Mucosa of descending colon (tissue), 3 donors: ENCODE data around the gene RAB1A. TPM values are rescaled to one million over a fixed set of nuclear protein-coding genes. Genes with fewer than 3 reads are reported as not detected.

Experiments
- ATAC-seq: fragments of 200-7000 bp; cut with Tn5 transposase; one replicate; pipeline ENCODE4 v1.9.1; 2020; ENCODE audit warnings: mild to moderate bottlenecking, moderate library complexity
- DNase-seq, 3 donors: peaks; one replicate each; pipeline ENCODE4 v3.0.0-alpha.2; 2020
- H3K36me3 ChIP-seq: fragments of 200-600 bp; one replicate; pipeline ENCODE4 v1.8.0; 2021; ENCODE audit warnings: low read depth, mild to moderate bottlenecking
- H3K4me1 ChIP-seq: fragments of 200-600 bp; one replicate; pipeline ENCODE4 v1.8.0; 2021; ENCODE audit warnings: low read depth, mild to moderate bottlenecking
- H3K4me3 ChIP-seq: fragments of 200-600 bp; one replicate; pipeline ENCODE4 v1.8.0; 2021; ENCODE audit warnings: mild to moderate bottlenecking
- H3K9me3 ChIP-seq: fragments of 200-600 bp; one replicate; pipeline ENCODE4 v1.8.0; 2021; ENCODE audit warnings: mild to moderate bottlenecking
- CTCF ChIP-seq: fragments of 200-600 bp; IDR thresholded peaks from one replicate; pipeline ENCODE4 v1.8.0; 2022; ENCODE audit warnings: antibody characterized with exemption, mild to moderate bottlenecking
- intact Hi-C, 2 donors: fragments of 100-400 bp; cut with DNase I in 1 of 2; cut with micrococcal nuclease in 1 of 2; formaldehyde crosslinking; loops; one replicate each; pipeline versions ENCODE4 v1.11.0 to v1.11.1; 2022; cut with DNase I, micrococcal nuclease
- total RNA-seq, 3 donors: library from RNA; stranded (reverse); fragmentation: NEBNext Ultra II Directional in 2 of 3; extraction: Animal tissue kit (Norgen Biotek cat#: 25700) in 2 of 3; gene quantifications; one replicate each; pipeline versions ENCODE4 v1.2.1 to v1.2.4, GENCODE V29; 2021 to 2023
- donor health status: DM: no; HTN: no; CAD: no; lungs with moderate emphysema.
- donor health status: DM: no; HTN: no; CAD: no.
- donor health status: DM: no; HTN: yes; CAD: no.

RAB1A gene
- total RNA-seq, 3 donors from 2014 or later, result 144 to 165 (median 151) TPM

GRCh38 chr2:65073879-65074565, 55.9 kb downstream of the RAB1A start:
- intact Hi-C loops, result loop anchor here in 1 of 2 donors (10.0 kb wide), 1 partner anchor 111 kb away; no protein-coding TSS in a partner anchor
- no peak for TF ChIP-seq CTCF

DNA sequence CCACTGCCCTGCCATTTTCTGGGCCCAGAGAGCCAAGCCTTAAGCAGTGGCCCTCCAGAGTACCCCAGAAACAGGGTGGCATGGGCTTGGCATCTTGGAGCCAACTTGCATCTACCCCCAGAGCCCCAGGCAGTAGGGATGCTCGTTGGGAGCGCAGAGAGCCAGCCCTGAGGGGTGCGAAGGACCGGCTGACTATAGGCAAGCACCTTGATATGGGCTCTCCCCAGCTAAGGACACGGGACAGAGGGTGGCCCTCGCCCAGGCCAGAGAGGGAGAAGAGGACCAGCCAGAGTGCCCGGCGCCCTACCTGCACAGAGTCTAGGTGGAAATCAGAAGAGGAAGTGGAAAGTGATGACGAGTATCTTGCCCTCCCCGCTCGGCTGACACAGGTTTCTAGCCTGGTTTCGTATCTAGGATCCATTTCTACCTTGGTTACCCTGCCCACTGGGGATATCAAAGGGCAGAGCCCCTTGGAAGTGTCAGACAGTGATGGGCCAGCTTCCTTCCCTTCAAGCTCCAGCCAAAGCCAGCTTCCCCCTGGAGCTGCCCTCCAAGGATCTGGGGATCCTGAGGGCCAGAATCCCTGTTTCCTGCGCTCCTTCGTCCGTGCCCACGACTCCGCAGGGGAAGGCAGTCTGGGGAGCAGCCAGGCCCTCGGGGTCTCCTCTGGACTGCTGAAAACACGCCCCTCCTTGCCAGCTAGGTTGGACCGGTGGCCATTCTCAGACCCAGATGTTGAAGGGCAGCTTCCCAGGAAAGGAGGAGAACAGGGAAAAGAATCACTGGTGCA, 57.5 kb downstream of the RAB1A start:
- Histone ChIP-seq H3K4me3 (no peak overlapping the region), H3K4me1 (peaks cover 26% of the 10 kb centered on the region), H3K36me3 (no peaks in the 10 kb centered on the region), H3K9me3 (no peaks in the 10 kb centered on the region)
- intact Hi-C loops, result loop anchor here in 1 of 2 donors (10.0 kb wide), 1 partner anchor 112 kb away; no protein-coding TSS in a partner anchor
- ATAC-seq (no peak), DNase-seq (no peak)
- TF ChIP-seq CTCF, result no peak

More at GRCh38 chr2:65073879-65074565, 55.9 kb downstream of the RAB1A start:
- ATAC-seq, result no peak
- Histone ChIP-seq H3K4me1 (peaks cover 28% of the 10 kb centered on the region), H3K36me3 (no peaks in the 10 kb centered on the region), H3K9me3 (no peaks in the 10 kb centered on the region), H3K4me3 (no peak overlapping the region)
- DNase-seq, result no peak

DNA sequence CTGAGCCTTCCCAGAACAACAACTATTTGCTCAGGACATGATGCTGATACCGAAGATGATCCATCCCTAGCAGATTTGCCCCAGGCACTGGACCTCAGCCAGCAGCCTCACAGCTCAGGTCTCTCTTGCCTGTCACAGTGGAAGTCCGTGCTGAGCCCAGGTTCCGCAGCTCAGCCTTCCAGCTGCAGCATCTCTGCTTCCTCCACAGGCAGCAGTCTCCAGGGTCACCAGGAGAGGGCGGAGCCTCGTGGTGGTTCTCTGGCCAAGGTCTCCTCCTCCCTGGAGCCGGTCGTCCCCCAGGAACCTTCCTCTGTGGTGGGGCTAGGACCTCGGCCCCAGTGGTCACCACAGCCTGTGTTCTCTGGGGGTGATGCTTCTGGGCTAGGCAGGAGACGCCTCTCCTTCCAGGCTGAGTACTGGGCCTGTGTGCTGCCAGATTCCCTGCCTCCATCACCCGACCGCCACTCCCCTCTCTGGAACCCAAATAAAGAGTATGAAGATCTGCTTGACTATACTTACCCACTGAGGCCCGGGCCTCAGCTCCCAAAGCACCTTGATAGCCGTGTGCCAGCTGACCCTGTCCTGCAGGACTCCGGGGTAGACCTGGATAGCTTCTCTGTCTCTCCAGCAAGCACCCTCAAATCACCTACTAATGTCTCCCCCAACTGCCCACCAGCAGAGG, 58.3 kb downstream of the RAB1A start:
- H3K4me1 ChIP-seq, result peaks cover 20% of the 10 kb centered on the region
- no peak for ATAC-seq

GRCh38 chr2:65070856-65071255, 59.0 kb downstream of the RAB1A start:
- H3K4me3 ChIP-seq, result no peak overlapping the region
- H3K4me1 ChIP-seq, result peaks cover 12% of the 10 kb centered on the region
- intact Hi-C loops, result loop anchor here in 1 of 2 donors (10.0 kb wide), 1 partner anchor 114 kb away; no protein-coding TSS in a partner anchor
- no peak for ATAC-seq
- no peaks in the 10 kb centered on the region for H3K9me3 ChIP-seq
- TF ChIP-seq CTCF, result no peak
- DNase-seq, result no peak
- no peaks in the 10 kb centered on the region for H3K36me3 ChIP-seq

More for the DNA sequence above, 58.3 kb downstream of the RAB1A start:
- H3K9me3 ChIP-seq, result no peaks in the 10 kb centered on the region
- no peak for TF ChIP-seq CTCF
- DNase-seq, result no peak
- intact Hi-C loops, result loop anchor here in 1 of 2 donors (10.0 kb wide), 1 partner anchor 113 kb away; no protein-coding TSS in a partner anchor
- no peak overlapping the region for H3K4me3 ChIP-seq
- H3K36me3 ChIP-seq, result no peaks in the 10 kb centered on the region

- peak; percentile 86 for ATAC-seq
- Histone ChIP-seq H3K4me3 (no peak overlapping the region), H3K9me3 (no peaks in the 10 kb centered on the region), H3K4me1 (peaks cover 8% of the 10 kb centered on the region), H3K36me3 (no peaks in the 10 kb centered on the region)
- peak in 1 of 3 donors; percentile 59 for DNase-seq
- no peak for TF ChIP-seq CTCF
- intact Hi-C loops, result loop anchor here in 1 of 2 donors (10.0 kb wide), 1 partner anchor 114 kb away; no protein-coding TSS in a partner anchor
These were observed 59.6 kb downstream of the RAB1A start for GRCh38 chr2:65070172-65070830.
